Activated CD8-positive, alpha-beta memory T cell treated with anti-CD3 and anti-CD28 coated beads, Interleukin-2, amount 10 ng/mL, durations not matched to agents 7 days and 5 days (primary cell): Measurements from ENCODE around the gene MRPS35. TPM values are rescaled to one million over a fixed set of nuclear protein-coding genes. Genes with fewer than 3 reads are reported as not detected.
A peak's percentile ranks its signal among the peaks of the same experiment; 100 is the strongest.
"Not testable (repeated sequence)": the region's sequence is repeated elsewhere in the genome, so short reads cannot be mapped to it uniquely, and the experiment has no call there.

Experiments used
- ATAC-seq: fragments of 150-1000 bp; cut with Tn5 transposase; one replicate; pipeline ENCODE4 v1.10.0; 2021; ENCODE audit warnings: moderate library complexity
- CTCF ChIA-PET: fragments of 350-600 bp; sonication (Branson Sonifier 250); formaldehyde crosslinking; loops from one replicate; lab custom pipeline; 2021; ENCODE audit warnings: antibody characterized with exemption; lab: Charles Lee
- DNase-seq: peaks from one replicate; pipeline ENCODE4 v3.0.0-alpha.2; 2020
- H3K27ac Mint-ChIP-seq: one replicate; pipeline ENCODE4 v1.8.0; 2021; ENCODE audit warnings: mild to moderate bottlenecking, mixed read lengths
- H3K27me3 Mint-ChIP-seq: one replicate; pipeline ENCODE4 v1.8.0; 2021; ENCODE audit warnings: mixed read lengths
- H3K36me3 Mint-ChIP-seq: one replicate; pipeline ENCODE4 v1.8.0; 2021; ENCODE audit warnings: mild to moderate bottlenecking, mixed read lengths
- H3K4me1 Mint-ChIP-seq: one replicate; pipeline ENCODE4 v1.8.0; 2021; ENCODE audit warnings: mixed read lengths
- H3K4me3 Mint-ChIP-seq: one replicate; pipeline ENCODE4 v1.8.0; 2021; ENCODE audit warnings: mild to moderate bottlenecking, moderate library complexity, mixed read lengths
- H3K9me3 Mint-ChIP-seq: one replicate; pipeline ENCODE4 v1.8.0; 2022; ENCODE audit warnings: low read depth, mixed read lengths
- total RNA-seq, 2 experiments: library from RNA; stranded (reverse); gene quantifications; one replicate each; pipeline ENCODE4 v1.2.3, GENCODE V29; 2021

MRPS35 gene
- total RNA-seq, 2 experiments from 2014 or later, result 28.8 to 39.9 TPM

DNA sequence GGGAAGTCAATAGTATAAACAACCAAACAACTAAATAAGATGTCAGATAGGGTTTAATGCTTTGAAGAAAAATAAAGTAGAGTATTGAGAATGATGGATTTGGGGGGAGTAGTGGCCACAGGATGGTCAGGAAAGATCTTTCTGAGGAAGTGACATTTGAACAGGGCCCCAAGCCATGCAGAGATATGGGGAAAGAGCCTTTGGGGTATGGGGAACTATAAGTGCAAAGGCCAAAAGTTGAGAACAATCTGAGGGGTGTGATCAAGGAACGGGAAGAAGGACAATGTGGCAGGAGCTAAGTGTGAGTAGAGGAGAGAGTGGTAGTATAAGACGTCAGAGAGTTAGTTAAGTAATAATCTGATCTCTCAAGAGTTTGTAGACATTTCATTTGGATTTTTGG lies 1.3 kb downstream of the MRPS35 start:
- Mint-ChIP-seq H3K4me3 (peak overlapping the region; percentile 94), H3K27ac (no peak overlapping the region), H3K36me3 (peaks cover 21% of the 10 kb centered on the region), H3K27me3 (peaks cover 11% of the 10 kb centered on the region), H3K4me1 (peaks cover 18% of the 10 kb centered on the region), H3K9me3 (no peaks in the 10 kb centered on the region)
- no peak for ATAC-seq
- CTCF ChIA-PET, result interaction anchor here (1.2 kb wide), 1 partner anchor 11 kb away, joined by 3 read pairs; no protein-coding TSS in a partner anchor
- no peak for DNase-seq

- DNase-seq (no peak), ATAC-seq (no peak)
- Mint-ChIP-seq H3K9me3 (no peaks in the 10 kb centered on the region), H3K27me3 (no peaks in the 10 kb centered on the region), H3K27ac (no peak overlapping the region), H3K36me3 (peaks cover 19% of the 10 kb centered on the region), H3K4me1 (peaks cover 5% of the 10 kb centered on the region), H3K4me3 (no peak overlapping the region)
- CTCF ChIA-PET, result interaction anchor here (0.8 to 1.3 kb wide), 2 partner anchors 10 to 12 kb away, joined by 3 to 4 read pairs; no protein-coding TSS in a partner anchor
These were observed 12.6 kb downstream of the MRPS35 start for GRCh38 chr12:27723212-27723611.

DNA sequence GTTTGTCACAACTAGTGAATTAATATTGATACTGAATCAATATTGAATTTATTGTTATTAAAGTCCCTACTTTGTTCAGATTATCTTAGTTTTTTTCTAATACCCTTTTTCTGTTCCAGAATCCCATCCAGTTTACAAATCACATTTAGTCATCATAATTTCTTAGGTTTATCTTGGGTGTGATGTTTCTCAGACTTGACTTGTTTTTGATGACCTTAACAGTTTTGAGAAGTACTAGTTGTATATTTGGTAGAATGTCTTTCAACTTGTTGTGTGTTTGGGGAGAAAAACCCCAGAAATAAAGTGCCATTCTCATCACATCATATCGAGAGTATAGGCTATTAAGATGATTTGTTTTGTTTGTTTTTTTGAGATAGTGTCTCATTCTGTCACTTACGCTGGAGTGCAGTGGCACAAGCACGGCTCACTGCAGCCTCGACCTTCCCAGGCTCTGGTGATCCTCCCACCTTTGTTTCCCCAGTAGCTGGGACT lies 19.5 kb downstream of the MRPS35 start:
- Mint-ChIP-seq H3K4me1 (peaks cover 3% of the 10 kb centered on the region), H3K27me3 (no peaks in the 10 kb centered on the region), H3K9me3 (no peaks in the 10 kb centered on the region), H3K27ac (no peak overlapping the region), H3K4me3 (no peak overlapping the region), H3K36me3 (peaks cover 23% of the 10 kb centered on the region)
- CTCF ChIA-PET, result no interaction called here
- DNase-seq (no peak), ATAC-seq (no peak)

GRCh38 chr12:27732281-27732680 lies 21.6 kb downstream of the MRPS35 start:
- H3K36me3 Mint-ChIP-seq, result peaks cover 20% of the 10 kb centered on the region

GRCh38 chr12:27733052-27733656 lies 22.5 kb downstream of the MRPS35 start:
- ATAC-seq (no peak), DNase-seq (peak; percentile 50)
- H3K4me3 Mint-ChIP-seq, result no peak overlapping the region
- peaks cover 22% of the 10 kb centered on the region for H3K36me3 Mint-ChIP-seq
- no peak overlapping the region for H3K27ac Mint-ChIP-seq
- peaks cover 3% of the 10 kb centered on the region for H3K4me1 Mint-ChIP-seq
- H3K27me3 Mint-ChIP-seq, result no peaks in the 10 kb centered on the region
- no peaks in the 10 kb centered on the region for H3K9me3 Mint-ChIP-seq
- CTCF ChIA-PET, result interaction anchor here (0.9 to 2.2 kb wide), 6 partner anchors 10 to 213 kb away, joined by 3 to 12 read pairs (median 4); partner anchors contain the start of genes KLHL42 and MANSC4

More at GRCh38 chr12:27732281-27732680, 21.6 kb downstream of the MRPS35 start:
- CTCF ChIA-PET, result interaction anchor here (1.3 to 2.2 kb wide), 3 partner anchors 48 to 208 kb away, joined by 6 to 8 read pairs (median 7); partner anchors contain the start of genes KLHL42 and MANSC4
- Mint-ChIP-seq H3K4me1 (peaks cover 3% of the 10 kb centered on the region), H3K4me3 (no peak overlapping the region), H3K27ac (no peak overlapping the region), H3K27me3 (no peaks in the 10 kb centered on the region), H3K9me3 (no peaks in the 10 kb centered on the region)
- ATAC-seq (peak; percentile 63), DNase-seq (no peak)

DNA sequence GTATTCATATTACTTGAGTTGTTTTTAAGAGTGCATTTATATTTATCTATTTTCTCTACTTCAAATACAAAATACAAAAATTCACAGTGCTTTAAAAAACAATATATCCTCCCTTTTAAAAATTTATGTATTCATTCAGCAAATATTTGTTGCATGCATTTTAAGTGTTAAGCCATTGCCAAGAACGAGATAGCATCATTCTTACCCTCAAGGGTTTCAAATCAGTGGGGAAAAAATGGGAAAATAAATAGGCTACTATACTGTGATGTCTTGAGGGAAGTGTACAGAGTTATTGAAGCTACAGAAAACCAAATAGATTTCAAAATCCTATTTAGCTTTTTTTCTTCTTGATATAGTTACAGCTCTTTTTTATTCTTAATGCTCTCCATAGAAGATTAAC lies 23.2 kb downstream of the MRPS35 start:
- peaks cover 4% of the 10 kb centered on the region for H3K4me1 Mint-ChIP-seq
- DNase-seq (no peak), ATAC-seq (no peak)
- H3K27me3 Mint-ChIP-seq, result no peaks in the 10 kb centered on the region
- no peak overlapping the region for H3K27ac Mint-ChIP-seq
- H3K36me3 Mint-ChIP-seq, result peaks cover 22% of the 10 kb centered on the region
- no peak overlapping the region for H3K4me3 Mint-ChIP-seq
- CTCF ChIA-PET, result interaction anchor here (0.8 to 2.2 kb wide), 7 partner anchors 11 to 212 kb away, joined by 3 to 12 read pairs (median 4); partner anchors contain the start of genes KLHL42 and MANSC4
- no peaks in the 10 kb centered on the region for H3K9me3 Mint-ChIP-seq

- CTCF ChIA-PET, result interaction anchor here (0.8 to 2.6 kb wide), 6 partner anchors 14 to 87 kb away, joined by 3 to 11 read pairs (median 4); partner anchors contain the start of genes KLHL42 and MANSC4
- not testable (repeated sequence) for ATAC-seq, H3K27me3 Mint-ChIP-seq
These were observed 23.7 kb downstream of the MRPS35 start for GRCh38 chr12:27734321-27734720.

GRCh38 chr12:27743601-27744000 lies 33.0 kb downstream of the MRPS35 start:
- Mint-ChIP-seq H3K4me3 (no peak overlapping the region), H3K27ac (no peak overlapping the region), H3K36me3 (peaks cover 35% of the 10 kb centered on the region), H3K27me3 (no peaks in the 10 kb centered on the region), H3K9me3 (no peaks in the 10 kb centered on the region), H3K4me1 (peaks cover 9% of the 10 kb centered on the region)
- ATAC-seq (no peak), DNase-seq (no peak)
- CTCF ChIA-PET, result no interaction called here

More at GRCh38 chr12:27734321-27734720, 23.7 kb downstream of the MRPS35 start:
- not testable (repeated sequence) for H3K9me3 Mint-ChIP-seq, H3K4me3 Mint-ChIP-seq, H3K27ac Mint-ChIP-seq, H3K4me1 Mint-ChIP-seq, DNase-seq
- peaks cover 21% of the 10 kb centered on the region for H3K36me3 Mint-ChIP-seq

DNA sequence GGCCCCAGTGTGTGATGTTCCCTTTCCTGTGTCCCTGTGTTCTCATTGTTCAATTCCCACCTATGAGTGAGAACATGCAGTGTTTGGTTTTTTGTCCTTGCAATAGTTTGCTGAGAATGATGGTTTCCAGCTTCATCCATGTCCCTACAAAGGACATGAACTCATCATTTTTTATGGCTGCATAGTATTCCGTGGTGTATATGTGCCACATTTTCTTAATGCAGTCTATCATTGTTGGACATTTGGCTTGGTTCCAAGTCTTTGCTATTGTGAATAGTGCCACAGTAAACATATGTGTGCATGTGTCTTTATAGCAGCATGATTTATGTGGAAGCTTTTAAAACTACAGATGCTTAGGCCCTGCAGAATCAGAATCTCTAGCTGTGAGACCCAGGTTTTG lies 35.1 kb downstream of the MRPS35 start:
- H3K4me1 Mint-ChIP-seq, H3K27me3 Mint-ChIP-seq, CTCF ChIA-PET, H3K9me3 Mint-ChIP-seq, H3K27ac Mint-ChIP-seq, DNase-seq, H3K4me3 Mint-ChIP-seq, ATAC-seq: not testable (repeated sequence)
- peaks cover 33% of the 10 kb centered on the region for H3K36me3 Mint-ChIP-seq

DNA sequence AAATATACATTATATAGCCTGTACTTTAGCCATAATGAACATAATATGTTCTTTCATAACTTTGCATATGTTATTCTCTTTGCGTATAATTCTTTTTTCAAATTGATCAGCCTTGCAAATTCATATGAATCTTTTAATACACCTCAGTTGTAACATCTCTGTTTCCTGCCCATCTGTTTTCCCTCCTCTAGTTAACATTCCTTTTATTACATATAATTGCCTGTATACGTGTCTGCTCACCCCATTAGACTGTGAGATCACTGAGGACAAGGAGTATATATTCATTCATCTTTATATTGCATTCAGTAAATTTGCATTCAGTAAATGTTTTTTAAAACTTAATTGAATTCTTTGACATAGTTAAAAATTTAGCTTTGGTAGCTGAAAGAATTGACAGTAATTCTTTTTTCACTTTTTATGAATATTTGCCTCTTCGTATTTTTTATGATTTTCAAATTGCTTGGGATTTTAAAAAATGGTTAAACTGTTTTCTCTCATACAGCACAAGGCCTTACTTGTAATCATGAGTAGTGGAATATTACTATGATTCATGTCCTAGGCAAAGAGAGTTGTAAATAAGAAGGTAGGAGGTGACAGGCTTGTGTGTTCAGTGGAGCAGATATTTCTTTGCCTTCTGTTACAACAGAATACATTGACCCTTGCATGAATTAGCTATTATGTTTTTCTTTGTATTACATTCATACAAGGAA lies 36.6 kb downstream of the MRPS35 start:
- Mint-ChIP-seq H3K27me3 (no peaks in the 10 kb centered on the region), H3K4me3 (no peak overlapping the region), H3K27ac (no peak overlapping the region), H3K36me3 (peaks cover 28% of the 10 kb centered on the region), H3K4me1 (no peaks in the 10 kb centered on the region), H3K9me3 (no peaks in the 10 kb centered on the region)
- CTCF ChIA-PET, result interaction anchor here (1.7 kb wide), 1 partner anchor 14 kb away, joined by 4 read pairs; no protein-coding TSS in a partner anchor
- ATAC-seq (no peak), DNase-seq (no peak)

- no peak overlapping the region for H3K27ac Mint-ChIP-seq
- no peaks in the 10 kb centered on the region for H3K27me3 Mint-ChIP-seq
- ATAC-seq (no peak), DNase-seq (no peak)
- peaks cover 16% of the 10 kb centered on the region for H3K36me3 Mint-ChIP-seq
- H3K4me3 Mint-ChIP-seq, result no peak overlapping the region
- CTCF ChIA-PET, result no interaction called here
- H3K4me1 Mint-ChIP-seq, result no peaks in the 10 kb centered on the region
- H3K9me3 Mint-ChIP-seq, result no peaks in the 10 kb centered on the region
These were observed 40.9 kb downstream of the MRPS35 start for GRCh38 chr12:27751386-27752047.

DNA sequence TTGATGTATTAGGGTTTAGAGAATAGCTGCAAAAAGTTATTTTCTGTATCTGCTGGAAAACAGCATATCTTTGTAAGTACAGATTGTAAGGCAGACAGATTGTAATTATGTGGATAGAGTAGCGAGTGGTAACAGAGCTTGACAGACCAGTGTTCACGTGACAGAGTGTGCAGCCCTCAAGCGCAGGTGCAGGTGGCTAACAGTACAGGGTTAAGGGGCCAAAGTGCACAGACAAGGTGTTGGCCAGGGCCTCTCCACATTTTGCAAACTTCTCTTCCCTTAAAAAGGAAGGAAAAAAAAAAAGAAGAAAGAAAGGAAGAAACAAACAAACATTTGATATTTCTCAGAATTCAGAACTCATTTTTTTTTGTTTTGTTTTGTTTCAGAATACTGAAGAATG lies 44.2 kb downstream of the MRPS35 start:
- H3K9me3 Mint-ChIP-seq, result no peaks in the 10 kb centered on the region
- no peaks in the 10 kb centered on the region for H3K27me3 Mint-ChIP-seq
- no peaks in the 10 kb centered on the region for H3K4me1 Mint-ChIP-seq
- DNase-seq, result no peak
- peaks cover 15% of the 10 kb centered on the region for H3K36me3 Mint-ChIP-seq
- no peak overlapping the region for H3K4me3 Mint-ChIP-seq
- H3K27ac Mint-ChIP-seq, result no peak overlapping the region
- no peak for ATAC-seq
- CTCF ChIA-PET, result interaction anchor here (0.7 kb wide), 1 partner anchor 359 kb away, joined by 4 read pairs; no protein-coding TSS in a partner anchor

DNA sequence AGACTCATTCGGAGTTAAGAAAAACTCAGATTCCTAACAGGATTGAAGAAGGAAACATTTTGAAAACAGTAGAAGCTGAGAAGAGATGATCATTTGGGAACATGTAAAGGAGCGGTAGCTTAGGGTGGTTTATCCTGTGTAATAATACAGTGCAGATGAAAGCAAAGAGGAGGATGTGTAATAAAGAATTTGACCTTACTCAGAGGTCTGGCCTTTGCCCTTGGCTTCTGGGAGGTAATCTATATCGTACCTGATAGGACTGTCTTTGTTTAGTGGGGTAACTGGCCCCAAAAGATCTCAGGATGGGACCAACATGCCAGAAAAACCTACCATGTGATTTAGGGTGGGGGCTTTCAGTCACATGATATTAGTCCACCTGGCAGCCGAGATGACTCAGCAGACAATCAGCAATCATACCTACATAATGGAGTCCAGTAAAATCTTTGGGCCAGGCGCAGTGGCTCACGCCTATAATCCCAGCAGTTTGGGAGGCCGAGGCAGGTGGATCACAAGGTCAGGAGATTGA lies 46.1 kb downstream of the MRPS35 start:
- Mint-ChIP-seq H3K4me3 (no peak overlapping the region), H3K27ac (no peak overlapping the region), H3K4me1 (no peaks in the 10 kb centered on the region), H3K9me3 (no peaks in the 10 kb centered on the region), H3K36me3 (peaks cover 15% of the 10 kb centered on the region), H3K27me3 (no peaks in the 10 kb centered on the region)
- DNase-seq (no peak), ATAC-seq (no peak)
- CTCF ChIA-PET, result interaction anchor here (1.0 kb wide), 1 partner anchor 17 kb away, joined by 3 read pairs; no protein-coding TSS in a partner anchor
